HG02943 (cell line): ENCODE results near the gene BST1.
"Not testable (repeated sequence)": the region's sequence is repeated elsewhere in the genome, so short reads cannot be mapped to it uniquely, and the experiment has no call there.

Experiments used
- ATAC-seq: cut with Tn5 transposase; IDR thresholded peaks from one replicate; pipeline ENCODE4 v1.9.1; 2021; ENCODE audit warnings: mild to moderate bottlenecking, low read depth, moderate library complexity; ENCODE audit not compliant: unreplicated experiment

Gene BST1

DNA sequence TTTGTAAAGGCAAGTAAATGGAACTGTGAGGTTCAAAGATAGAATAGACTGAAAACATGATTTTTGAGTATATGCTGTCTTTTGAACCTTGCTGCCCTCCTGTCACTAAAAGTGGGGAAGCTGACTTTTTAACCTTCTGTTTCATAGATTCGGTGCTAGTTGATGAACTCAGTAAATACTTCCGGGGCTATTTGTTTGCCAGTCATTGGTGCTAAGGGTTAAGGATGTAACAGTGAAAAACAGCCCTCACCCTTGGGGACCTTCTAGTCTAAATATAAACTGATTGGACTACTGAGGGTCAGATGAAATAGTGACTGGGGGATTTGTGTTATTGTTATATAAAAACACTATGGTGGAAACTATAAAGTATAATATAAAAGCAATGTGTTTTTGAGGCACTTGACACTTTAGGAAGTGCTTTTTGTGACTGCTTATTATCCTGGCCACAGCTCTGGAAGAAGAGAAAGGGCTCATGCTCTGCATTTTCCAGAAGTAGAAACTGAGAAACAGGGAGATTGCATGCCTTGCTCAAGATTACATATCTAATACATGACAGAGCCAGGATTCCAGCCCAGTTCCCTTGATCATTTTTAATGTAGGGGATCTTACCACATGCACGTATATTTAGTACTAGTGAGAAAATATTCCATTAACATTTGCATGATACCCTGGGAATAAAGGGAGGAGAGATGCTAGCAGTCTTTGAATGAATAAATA is 3.9 kb downstream of the BST1 start:
- ATAC-seq: no peak

DNA sequence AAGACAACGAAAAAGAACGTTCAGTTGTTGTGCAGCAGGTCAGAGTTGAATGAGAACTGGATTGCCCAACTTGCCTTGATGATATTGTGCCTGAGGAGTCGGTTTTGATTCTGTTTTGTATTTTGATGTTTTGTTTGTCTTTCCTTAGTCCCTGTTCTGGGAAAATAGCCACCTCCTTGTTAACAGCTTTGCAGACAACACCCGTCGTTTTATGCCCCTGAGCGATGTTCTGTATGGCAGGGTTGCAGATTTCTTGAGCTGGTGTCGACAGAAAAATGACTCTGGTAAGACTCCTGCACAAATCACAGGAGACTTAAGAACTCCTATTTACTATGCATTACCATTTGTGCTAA is 4.5 kb downstream of the BST1 start:
- no peak for ATAC-seq

DNA sequence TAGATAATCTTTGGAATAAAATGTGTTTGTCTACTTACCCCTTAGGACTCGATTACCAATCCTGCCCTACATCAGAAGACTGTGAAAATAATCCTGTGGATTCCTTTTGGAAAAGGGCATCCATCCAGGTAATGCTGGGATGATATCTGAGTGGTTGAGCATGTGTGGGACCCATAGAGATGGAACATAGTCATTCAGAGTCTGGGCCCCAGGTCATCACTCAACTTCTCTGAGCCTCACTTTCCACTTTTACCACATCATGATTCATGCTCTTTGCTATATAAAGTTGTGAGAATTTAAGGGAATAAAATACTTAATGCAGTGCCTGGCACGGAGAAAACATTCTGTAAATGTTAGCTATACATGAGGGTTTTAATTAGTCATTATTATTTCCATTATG is 8.9 kb downstream of the BST1 start:
- no peak for ATAC-seq

DNA sequence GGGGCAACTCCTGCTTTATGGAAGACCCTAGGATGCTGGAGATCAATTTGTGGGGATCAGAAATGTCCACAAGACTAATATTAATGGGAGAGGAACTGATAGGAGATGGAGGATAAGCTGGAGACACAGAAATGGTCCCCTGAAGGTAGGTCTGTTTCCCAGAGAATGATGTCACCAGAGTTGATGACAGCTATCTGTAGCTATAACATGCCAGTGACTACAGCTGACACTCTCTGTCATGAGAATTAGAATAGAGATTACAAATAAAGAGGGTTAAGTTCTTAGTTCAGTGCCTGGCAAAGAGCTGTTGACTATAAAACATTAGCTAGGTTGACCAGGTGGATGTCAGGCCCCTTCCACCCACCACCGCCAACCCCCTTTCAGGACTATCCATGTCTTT is 9.3 kb downstream of the BST1 start:
- no peak for ATAC-seq

DNA sequence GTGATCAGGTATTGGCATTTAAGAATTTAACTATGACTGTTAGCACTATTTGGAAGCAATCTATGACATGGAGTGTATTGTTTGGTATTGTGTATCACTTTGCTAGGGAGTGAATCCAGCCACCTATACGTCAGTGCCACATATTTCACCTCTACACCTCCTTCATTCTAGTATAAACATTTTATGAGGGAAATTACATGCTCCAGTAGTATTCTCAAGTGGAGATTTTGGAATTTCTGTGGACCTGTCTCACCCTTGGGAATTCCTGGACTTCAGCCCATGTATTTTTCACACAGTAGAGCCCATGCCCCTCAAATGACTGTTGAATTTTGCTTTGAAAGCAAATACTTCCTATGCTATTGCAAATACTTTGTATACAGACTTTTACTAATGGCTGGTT is 11.3 kb downstream of the BST1 start:
- ATAC-seq: no peak

DNA sequence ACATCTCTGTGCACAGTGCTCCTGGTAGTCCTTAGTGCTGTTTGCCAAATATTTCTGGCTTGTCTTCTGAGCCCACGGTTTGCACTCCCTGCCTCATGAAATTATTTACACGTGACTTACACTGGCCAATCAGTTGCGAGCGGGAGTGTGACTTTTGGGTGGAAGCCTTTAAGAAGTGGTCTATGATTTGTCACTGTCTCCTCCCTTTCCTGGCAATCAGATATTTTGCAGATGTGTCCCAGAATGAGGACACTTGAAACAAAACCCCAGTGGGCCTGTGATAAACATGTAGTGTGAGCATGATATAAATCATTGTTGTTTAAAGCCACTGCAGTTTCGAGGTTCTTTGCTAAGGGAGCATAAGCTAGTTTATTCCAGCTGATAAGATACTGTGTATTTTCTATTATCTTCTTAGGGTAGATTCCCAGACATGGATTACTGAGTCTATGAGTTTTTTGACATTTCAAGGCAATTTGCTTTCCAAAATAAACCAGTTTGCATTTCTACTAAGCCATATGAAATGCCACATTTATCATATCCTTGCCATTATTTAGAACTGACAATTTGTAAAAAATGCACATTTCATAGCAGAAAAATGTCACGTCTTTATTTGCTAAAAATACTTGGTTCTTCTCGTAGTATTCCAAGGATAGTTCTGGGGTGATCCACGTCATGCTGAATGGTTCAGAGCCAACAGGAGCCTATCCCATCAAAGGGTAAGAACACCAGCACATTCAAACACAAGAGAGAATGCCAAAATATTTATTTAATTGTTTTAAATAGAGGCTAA is 12.0 kb downstream of the BST1 start:
- no peak for ATAC-seq

DNA sequence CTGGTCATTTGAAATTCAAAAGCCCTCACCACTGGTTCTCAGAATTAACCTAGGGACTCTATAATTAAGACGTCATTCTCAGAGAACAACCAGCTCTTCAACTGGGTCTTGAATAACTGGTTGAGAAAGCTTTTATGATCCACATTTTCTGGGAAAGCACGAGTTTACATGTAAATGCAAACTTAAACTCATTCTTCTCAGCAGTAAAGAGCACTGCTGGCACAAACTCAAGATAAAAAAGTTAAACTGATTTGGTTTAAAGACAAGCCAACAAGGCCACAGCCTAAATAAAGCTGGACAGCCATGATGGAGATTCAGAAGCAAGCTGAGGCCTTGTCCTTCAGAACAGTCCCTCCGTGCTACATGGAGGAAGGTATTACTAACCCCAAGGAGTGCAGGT is 13.2 kb downstream of the BST1 start:
- ATAC-seq: no peak

DNA sequence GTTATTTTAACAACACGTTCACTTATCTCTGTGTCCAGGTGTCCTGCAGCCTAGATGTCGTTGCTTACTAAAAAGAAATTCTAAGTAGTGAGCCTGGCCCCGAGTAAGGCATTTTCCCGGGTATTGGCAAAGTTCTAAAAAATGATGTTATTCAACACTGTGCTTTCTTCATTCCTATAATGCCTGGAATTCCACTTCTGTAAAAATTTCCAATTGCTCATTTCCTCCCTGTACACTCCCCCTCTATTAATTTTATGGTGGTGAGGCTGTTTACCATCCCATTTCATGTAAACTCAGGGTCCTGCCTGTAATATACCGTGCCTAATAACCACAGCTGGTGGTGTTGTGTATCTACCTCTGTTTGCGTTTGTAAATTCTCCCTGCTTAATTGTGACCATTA is 14.2 kb downstream of the BST1 start:
- ATAC-seq: no peak

DNA sequence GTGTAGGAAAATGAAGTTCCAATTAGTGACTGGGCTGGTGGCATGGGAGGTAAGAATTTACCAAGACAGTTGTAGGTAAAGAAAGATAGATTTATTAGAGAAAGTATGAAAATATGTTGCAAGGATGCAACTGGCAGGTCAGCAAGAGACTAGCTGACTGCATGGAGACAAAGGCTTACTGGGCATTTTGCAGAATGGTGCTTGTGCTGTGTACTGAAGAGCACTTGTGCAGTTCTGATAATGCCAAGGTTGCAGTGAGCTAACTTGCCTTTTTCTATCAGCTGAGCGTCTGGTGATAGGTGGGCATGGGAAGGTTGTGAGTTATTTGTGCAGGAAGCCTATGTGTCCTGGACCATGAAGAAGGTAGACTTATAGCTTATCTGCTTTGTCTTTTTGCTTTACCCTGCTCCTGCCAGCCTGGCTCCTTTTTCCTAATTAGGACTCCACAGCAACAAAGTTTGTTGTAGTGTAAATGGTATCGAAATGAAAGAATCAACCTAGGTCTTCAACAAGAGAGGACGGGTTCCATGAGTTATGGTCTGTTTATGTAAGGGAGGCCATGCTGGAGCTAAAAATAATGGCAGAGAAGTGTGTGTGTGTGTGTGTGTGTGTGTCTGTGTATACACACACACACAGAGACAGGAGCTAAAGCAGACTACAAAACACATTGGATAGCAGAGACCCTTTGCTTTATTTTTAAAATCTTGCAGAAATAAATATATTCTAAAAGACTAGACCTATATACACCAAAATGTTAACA is 15.0 kb downstream of the BST1 start:
- no peak for ATAC-seq

DNA sequence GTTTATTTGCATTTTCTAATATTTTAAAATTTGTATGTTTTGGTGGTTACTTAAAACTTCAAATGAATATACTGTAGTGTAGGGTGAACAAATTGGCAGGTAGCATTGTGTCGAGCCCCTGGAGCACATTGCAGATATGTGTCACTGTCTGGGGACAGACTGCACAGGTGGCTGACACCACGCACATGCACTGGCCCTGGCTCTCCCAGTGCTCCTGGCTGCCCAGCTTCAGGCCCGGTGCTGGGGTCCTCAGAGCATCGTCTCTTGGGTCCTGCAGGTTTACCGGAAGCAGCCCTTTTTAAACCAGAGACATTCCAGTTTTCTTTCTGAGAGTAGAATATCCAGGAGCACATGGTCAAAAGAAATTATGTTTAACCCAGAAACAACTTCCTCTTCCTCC is 15.6 kb downstream of the BST1 start:
- ATAC-seq: no peak

DNA sequence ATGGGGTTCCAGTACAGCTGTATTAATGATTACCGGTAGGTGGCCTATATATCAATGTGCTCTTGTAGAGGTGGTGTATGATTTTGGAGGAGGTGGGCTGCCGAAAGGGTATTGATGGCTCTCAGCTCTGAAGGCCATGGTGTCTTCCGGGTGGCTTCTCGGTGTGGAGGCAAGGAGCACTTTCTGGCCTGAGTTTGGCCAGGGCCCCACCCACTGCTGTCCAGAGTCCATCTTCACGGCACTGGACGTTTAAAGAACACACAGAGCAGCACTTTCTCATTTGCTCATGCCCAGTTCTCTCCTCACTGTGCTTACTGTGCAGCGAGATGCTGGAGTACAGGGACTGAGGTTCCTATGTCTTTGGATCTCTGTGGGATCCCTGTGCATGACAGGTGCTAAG is 16.1 kb downstream of the BST1 start:
- ATAC-seq: no peak

DNA sequence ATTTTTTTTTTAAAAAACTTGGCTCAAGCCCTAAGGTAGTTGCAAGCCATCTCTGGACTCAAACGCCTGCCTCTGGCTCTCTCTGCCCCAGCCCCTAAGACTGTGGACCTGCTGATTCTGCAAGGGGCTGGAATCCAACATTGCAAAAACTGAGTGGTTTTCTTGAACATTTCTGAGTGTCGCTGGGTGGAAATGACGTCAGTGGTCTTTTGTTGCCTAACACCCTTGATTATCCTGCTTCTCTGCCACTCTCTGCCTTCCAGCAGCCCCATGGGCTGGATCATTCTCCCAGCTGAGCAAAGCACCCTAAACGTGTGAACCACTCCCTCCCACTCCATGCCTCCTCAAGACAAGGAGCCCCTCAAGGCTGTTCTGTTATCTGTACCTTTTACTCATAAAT is 16.6 kb downstream of the BST1 start:
- ATAC-seq: no peak

DNA sequence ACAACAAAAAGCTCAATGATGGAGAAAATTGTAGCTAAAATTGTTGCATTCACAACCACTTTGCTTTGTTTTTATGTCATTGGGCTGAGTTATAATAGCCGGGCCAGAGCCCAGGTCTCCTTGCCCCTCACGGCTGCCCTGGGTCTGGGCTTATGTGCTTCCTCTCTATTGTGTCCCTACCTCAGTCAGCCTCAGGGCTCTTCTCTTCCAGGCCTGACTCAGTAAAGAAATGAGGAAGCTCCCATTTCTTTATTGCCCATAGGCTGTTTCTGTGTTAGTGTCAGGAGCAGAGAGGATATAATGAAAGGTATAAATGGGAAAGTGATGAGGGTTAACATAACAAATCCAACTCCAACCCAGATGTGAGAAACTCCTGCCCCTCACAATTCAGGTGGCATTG is 18.0 kb downstream of the BST1 start:
- ATAC-seq: no peak

DNA sequence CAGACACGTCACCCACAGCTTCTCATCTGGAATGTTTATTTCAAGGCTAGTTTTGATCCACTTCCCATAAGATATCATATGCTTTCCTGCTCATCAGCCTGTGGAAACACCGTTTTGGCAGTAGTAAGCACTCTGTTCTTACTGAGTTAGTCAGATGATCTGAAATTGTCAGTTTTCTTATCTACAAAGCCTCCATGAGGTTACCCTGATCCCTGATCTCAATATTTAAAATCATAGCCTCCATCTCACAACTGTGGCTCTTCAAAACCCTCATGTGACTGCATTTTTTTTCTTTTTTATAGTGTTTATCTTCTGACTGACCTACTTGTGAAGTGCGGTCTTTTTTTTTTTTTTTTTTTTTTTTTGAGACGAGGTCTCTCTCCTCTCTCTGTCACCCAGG is 22.7 kb downstream of the BST1 start:
- no peak for ATAC-seq

DNA sequence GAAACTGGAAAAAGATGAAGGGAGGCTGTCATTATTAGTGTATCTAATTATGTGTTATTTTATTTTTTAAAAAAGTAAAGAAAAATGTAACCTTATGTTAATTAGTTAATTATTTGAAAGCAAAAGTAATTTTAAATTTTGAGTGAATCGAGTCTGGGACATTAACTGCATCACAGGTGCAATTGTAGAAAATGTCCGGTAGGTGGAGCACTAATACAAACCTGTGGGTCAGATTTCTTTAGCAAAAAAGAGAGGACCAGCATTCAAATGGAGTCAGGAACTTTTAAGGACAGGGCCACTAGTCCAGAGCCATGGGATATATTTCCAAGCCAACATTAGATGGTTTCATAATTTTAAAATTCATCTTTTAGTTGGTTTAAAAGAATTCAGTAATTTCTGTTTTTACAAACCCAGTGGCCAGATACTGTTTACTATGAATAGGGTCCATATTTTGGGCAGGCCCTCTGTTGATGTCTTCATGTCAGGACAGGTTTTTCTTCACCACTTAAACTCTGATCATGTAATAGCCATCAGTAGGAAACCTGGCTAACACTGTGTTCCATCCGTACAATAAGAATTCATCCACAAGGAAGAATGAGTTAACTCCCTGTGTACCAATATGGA is 27.2 kb downstream of the BST1 start:
- ATAC-seq: no peak

DNA sequence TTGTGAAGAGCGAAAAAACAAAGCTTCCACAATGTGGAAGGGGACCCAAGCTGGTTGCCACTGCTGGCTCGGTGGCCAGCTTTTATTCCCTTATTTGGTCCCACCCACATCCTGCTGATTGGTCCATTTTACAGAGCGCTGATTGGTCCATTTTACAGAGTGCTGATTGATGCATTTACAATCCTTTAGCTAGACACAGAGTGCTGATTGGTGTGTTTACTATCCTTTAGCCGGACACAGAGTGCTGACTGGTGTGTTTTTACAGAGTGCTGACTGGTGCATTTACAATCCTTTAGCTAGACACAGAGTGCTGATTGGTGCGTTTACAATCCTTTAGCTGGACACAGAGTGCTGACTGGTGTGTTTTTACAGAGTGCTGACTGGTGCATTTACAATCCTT is 30.2 kb downstream of the BST1 start:
- not testable (repeated sequence) for ATAC-seq

DNA sequence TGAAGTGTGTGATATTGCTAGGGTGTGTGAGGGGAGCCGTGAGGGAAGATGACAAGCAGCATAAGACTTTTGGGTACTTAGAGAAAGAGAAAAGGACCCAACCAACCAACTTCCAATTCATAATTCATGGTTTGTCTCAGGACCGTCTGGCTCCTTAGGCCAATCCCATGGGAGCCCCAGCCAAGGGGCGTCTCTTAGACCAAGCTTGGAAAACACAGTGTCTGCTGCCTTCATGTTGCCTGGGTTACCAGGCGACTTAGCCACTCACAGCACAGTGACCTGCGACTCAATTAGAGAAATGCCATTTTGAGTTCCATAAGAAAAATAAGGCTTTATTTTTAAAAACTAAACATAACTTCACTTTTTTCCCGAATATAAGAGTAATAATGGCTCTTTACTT is 32.7 kb downstream of the BST1 start:
- no peak for ATAC-seq

DNA sequence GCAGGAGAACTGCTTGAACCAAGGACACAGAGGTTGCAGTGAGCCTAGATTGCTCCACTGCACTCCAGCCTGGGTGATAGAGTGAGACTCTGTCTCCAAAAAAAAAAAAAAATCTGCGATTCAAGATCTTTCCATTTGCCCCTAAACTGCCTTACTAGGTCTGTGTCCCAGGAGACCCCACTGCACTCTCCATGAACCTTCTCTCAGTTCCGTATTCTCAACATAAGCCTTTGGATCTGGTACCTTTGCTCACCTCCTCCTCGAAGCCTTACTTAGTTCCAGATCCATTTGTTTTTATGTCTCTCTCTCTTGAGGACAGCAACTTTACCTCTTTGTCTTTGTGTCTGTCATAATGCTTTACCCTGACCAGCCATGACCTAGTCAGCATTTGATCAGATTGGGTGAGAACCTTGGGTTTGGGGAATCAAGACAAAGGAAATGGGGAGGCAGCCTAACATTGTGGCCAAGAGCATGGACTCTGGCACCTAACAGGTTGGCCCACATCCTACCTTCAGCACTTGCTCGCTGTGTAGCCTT is 33.7 kb downstream of the BST1 start:
- ATAC-seq: no peak

DNA sequence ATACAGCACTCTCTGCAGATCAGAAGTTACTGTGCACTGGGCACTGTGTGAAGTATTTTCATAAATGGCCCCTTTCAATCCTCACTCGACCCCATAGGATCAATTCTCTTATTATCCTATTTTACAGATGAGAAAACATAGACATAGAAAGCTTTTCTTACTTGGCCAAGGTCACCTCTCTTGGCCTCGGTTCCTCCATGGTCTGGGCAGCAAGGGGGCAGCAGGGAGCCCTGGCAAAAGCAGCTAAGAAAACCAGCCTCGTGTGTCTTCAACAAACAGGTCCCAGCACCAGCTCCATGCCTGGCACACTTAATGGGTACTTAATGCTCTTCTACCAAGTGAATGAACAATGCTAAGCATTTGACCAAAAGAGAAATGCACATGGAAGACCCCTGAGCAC is 34.4 kb downstream of the BST1 start:
- no peak for ATAC-seq

DNA sequence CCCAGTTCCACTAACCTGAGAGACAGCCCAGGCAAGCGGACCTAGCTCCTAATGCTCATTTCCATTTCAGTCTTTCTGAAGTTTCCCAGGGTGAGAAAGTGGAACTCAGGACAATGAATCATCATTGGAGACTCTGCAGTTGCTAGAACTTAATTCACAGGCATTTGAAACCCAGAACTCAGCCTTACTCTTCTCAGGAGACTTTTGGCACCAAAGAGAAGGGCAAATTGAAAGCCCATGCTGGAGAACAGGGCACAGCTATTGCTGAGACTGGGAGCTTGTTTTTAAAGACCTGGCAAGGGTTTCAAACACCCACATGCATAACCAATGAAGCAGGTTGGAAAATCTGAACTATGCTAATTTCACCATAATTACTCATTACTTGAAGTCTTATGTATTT is 36.0 kb downstream of the BST1 start:
- ATAC-seq: no peak
